Measurements from ENCODE around the gene LINC01488. TPM values are rescaled to one million over a fixed set of nuclear protein-coding genes. Genes with fewer than 3 reads are reported as not detected.

Gene LINC01488
- total and polyA plus RNA-seq, 9 of the 15 experiments (the other 6 are each of a cell fraction or from before 2014, with no cell fraction given) = not detected

DNA sequence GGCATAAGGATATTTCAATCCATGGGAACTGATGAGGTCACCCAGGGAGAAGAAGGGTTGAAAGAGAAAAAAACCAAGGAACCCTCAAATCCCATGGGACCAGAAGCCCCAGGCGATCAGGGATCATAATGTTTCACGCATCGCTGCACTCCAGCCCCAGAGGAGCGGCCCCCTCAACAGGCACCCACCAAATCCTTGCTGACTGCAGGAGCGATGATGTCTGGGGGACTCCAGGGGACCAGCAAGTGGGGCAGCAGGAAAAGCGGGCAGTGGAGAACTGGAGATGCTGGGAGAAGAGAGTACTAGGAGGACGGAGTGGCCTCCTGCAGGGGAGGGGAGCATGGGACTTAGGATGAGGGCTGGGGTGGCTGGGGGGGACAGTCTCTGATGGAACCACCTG, 47.7 kb upstream of the LINC01488 start:
- no peak for FAIRE-seq
- no TSS peak for BruUV-seq (replicated peaks)
- intact Hi-C loops (cut with micrococcal nuclease) = no loop called here

More for the DNA sequence above, 47.7 kb upstream of the LINC01488 start:
- H4K20me1 ChIP-seq (replicated peaks; ENCODE audit: control insufficient read depth, insufficient read depth, low read length) = no peaks in the 10 kb centered on the region
- no peaks in the 10 kb centered on the region for H3K36me3 ChIP-seq (ENCODE audit: control insufficient read depth, insufficient read depth, low read length)
- in situ Hi-C loops (cut with MboI) = no loop called here
- H3K27ac ChIP-seq (ENCODE audit: extremely low read depth, low read depth, low read length) = no peak overlapping the region
- H3K9me1 ChIP-seq (ENCODE audit: control insufficient read depth, insufficient read depth, low read length) = no peaks in the 10 kb centered on the region
- CTCF ChIA-PET (ENCODE audit: low intra/inter-chr PET ratio) = no interaction called here
- H3K4me3 ChIP-seq = no peak overlapping the region
- ATAC-seq (no peak), DNase-seq (ENCODE audit: extremely low read depth in 1 of 4, low spot score in 3 of 4) (no peak)
- H3K79me2 ChIP-seq (ENCODE audit: control insufficient read depth, insufficient read depth, low read length) = no peaks in the 10 kb centered on the region
- H3K9ac ChIP-seq (ENCODE audit: insufficient read depth in 1 of 2, low read depth in 2 of 2, low read length in 2 of 2) = no peak overlapping the region
- peaks cover 19 to 46% of the 10 kb centered on the region in 2 experiments for H3K4me1 ChIP-seq (replicated peaks in 1 of 2; ENCODE audit: control insufficient read depth in 2 of 2, insufficient read depth in 2 of 2, low read length in 2 of 2)
- POLR2A ChIA-PET = no interaction called here
- H3K9me3 ChIP-seq (replicated peaks; ENCODE audit: control insufficient read depth, insufficient read depth, low read depth, low read length) = no peaks in the 10 kb centered on the region
- no peak overlapping the region for H2AFZ ChIP-seq (ENCODE audit: low read depth, low read length)
- TF ChIP-seq MYC (IDR thresholded peaks at IDR 0.05; ENCODE audit: low read depth, low read length) = no peak
- no peak for TF ChIP-seq MYC (CRISPR knock-in tag; IDR thresholded peaks at IDR 0.05; ENCODE audit: borderline replicate concordance, low read depth)
- TF ChIP-seq, protein P1, sequence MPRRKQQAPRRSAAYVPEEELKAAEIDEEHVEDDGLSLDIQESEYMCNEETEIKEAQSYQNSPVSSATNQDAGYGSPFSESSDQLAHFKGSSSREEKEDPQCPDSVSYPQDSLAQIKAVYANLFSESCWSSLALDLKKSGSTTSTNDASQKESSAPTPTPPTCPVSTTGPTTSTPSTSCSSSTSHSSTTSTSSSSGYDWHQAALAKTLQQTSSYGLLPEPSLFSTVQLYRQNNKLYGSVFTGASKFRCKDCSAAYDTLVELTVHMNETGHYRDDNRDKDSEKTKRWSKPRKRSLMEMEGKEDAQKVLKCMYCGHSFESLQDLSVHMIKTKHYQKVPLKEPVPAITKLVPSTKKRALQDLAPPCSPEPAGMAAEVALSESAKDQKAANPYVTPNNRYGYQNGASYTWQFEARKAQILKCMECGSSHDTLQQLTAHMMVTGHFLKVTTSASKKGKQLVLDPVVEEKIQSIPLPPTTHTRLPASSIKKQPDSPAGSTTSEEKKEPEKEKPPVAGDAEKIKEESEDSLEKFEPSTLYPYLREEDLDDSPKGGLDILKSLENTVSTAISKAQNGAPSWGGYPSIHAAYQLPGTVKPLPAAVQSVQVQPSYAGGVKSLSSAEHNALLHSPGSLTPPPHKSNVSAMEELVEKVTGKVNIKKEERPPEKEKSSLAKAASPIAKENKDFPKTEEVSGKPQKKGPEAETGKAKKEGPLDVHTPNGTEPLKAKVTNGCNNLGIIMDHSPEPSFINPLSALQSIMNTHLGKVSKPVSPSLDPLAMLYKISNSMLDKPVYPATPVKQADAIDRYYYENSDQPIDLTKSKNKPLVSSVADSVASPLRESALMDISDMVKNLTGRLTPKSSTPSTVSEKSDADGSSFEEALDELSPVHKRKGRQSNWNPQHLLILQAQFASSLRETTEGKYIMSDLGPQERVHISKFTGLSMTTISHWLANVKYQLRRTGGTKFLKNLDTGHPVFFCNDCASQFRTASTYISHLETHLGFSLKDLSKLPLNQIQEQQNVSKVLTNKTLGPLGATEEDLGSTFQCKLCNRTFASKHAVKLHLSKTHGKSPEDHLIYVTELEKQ (CRISPR knock-in tag; IDR thresholded peaks at IDR 0.05) = no peak
- no peak for TF ChIP-seq SETDB1 (IDR thresholded peaks at IDR 0.05; ENCODE audit: low read length)
- TF ChIP-seq FOXP1 (CRISPR knock-in tag; IDR thresholded peaks at IDR 0.05) = no peak
- no peak for TF ChIP-seq ZNF79 (CRISPR knock-in tag; IDR thresholded peaks at IDR 0.05; ENCODE audit: low read depth)
- no peak for TF ChIP-seq CHD1 (IDR thresholded peaks at IDR 0.05; ENCODE audit: low read length)
- H3K27me3 ChIP-seq (ENCODE audit: control insufficient read depth in 2 of 2, insufficient read depth in 2 of 2, low read length in 2 of 2) = no peaks in the 10 kb centered on the region
- WGBS (ENCODE audit: insufficient coverage, low coverage, missing lambda C conversion rate) = 65% methylated on average over 7 of the region's 7 CpGs
- no peak overlapping the region for H3K4me2 ChIP-seq (ENCODE audit: insufficient read depth, low read length)

Measured in K562 (cell line).